Nephron (organoid): ENCODE data around the gene ADARB2.

Experiments
- H3K27ac Mint-ChIP-seq, 3 experiments: 2 replicates each; pipeline ENCODE4 v1.8.0; 2020; ENCODE audit warnings: mixed read lengths in 3 of 3, mild to moderate bottlenecking in 2 of 3, moderate library complexity in 1 of 3
- H3K27me3 Mint-ChIP-seq: 2 replicates; pipeline ENCODE4 v1.8.0; 2021; ENCODE audit warnings: low read depth, mild to moderate bottlenecking, moderate library complexity, mixed read lengths
- H3K36me3 Mint-ChIP-seq: 2 replicates; pipeline ENCODE4 v1.8.0; 2020; ENCODE audit warnings: low read depth, mixed read lengths
- H3K4me1 Mint-ChIP-seq: 2 replicates; pipeline ENCODE4 v1.8.0; 2020; ENCODE audit warnings: mixed read lengths
- H3K4me3 Mint-ChIP-seq, 3 experiments: 2 replicates each; pipeline ENCODE4 v1.8.0; 2020; ENCODE audit warnings: mild to moderate bottlenecking in 3 of 3, mixed read lengths in 3 of 3, moderate library complexity in 2 of 3
- H3K9me3 Mint-ChIP-seq: 2 replicates; pipeline ENCODE4 v1.8.0; 2020; ENCODE audit warnings: mixed read lengths
- CTCF ChIP-seq, 3 experiments: fragments of 200-600 bp; sonication (generic); IDR thresholded peaks; one replicate each; pipeline ENCODE4 v1.5.0; 2021; ENCODE audit warnings: antibody characterized with exemption in 3 of 3; ENCODE audit not compliant: unreplicated experiment in 3 of 3

Gene ADARB2

GRCh38 chr10:1175956-1176565 is 561.3 kb downstream of the ADARB2 start:
- Mint-ChIP-seq H3K27ac (no peak overlapping the region), H3K27me3 (peaks cover 49% of the 10 kb centered on the region), H3K36me3 (no peaks in the 10 kb centered on the region), H3K4me3 (no peak overlapping the region), H3K4me1 (peaks cover 20% of the 10 kb centered on the region), H3K9me3 (no peaks in the 10 kb centered on the region)
- TF ChIP-seq CTCF (IDR thresholded peaks at IDR 0.05; ENCODE audit: unreplicated experiment in 3 of 3), result no peak

- no peaks in the 10 kb centered on the region for H3K36me3 Mint-ChIP-seq
- H3K27me3 Mint-ChIP-seq, result peaks cover 43% of the 10 kb centered on the region
- H3K9me3 Mint-ChIP-seq, result no peaks in the 10 kb centered on the region
- no peak overlapping the region for H3K4me3 Mint-ChIP-seq
- no peak for TF ChIP-seq CTCF (IDR thresholded peaks at IDR 0.05; ENCODE audit: unreplicated experiment in 3 of 3)
- H3K4me1 Mint-ChIP-seq, result peaks cover 11% of the 10 kb centered on the region
- H3K27ac Mint-ChIP-seq, result no peak overlapping the region
Observed at GRCh38 chr10:1174022-1174421, 563.3 kb downstream of the ADARB2 start.

GRCh38 chr10:1173091-1173490 is 564.2 kb downstream of the ADARB2 start:
- Mint-ChIP-seq H3K4me1 (peaks cover 10% of the 10 kb centered on the region), H3K4me3 (no peak overlapping the region), H3K36me3 (no peaks in the 10 kb centered on the region), H3K27ac (no peak overlapping the region), H3K9me3 (no peaks in the 10 kb centered on the region), H3K27me3 (peaks cover 42% of the 10 kb centered on the region)
- no peak for TF ChIP-seq CTCF (IDR thresholded peaks at IDR 0.05; ENCODE audit: unreplicated experiment in 3 of 3)

GRCh38 chr10:1172256-1172984 is 564.9 kb downstream of the ADARB2 start:
- Mint-ChIP-seq H3K4me3 (no peak overlapping the region), H3K27me3 (peaks cover 42% of the 10 kb centered on the region), H3K36me3 (no peaks in the 10 kb centered on the region), H3K27ac (no peak overlapping the region), H3K4me1 (peaks cover 10% of the 10 kb centered on the region), H3K9me3 (no peaks in the 10 kb centered on the region)
- TF ChIP-seq CTCF (IDR thresholded peaks at IDR 0.05; ENCODE audit: unreplicated experiment in 3 of 3), result no peak

- Mint-ChIP-seq H3K9me3 (no peaks in the 10 kb centered on the region), H3K4me3 (no peak overlapping the region), H3K36me3 (no peaks in the 10 kb centered on the region), H3K27me3 (peaks cover 41% of the 10 kb centered on the region), H3K27ac (no peak overlapping the region), H3K4me1 (peaks cover 10% of the 10 kb centered on the region)
- no peak for TF ChIP-seq CTCF (IDR thresholded peaks at IDR 0.05; ENCODE audit: unreplicated experiment in 3 of 3)
Observed at GRCh38 chr10:1171586-1171985, 565.7 kb downstream of the ADARB2 start.

- TF ChIP-seq CTCF (IDR thresholded peaks at IDR 0.05; ENCODE audit: unreplicated experiment in 3 of 3), result no peak
Observed at GRCh38 chr10:1171182-1171581, 566.1 kb downstream of the ADARB2 start.

More at GRCh38 chr10:1171182-1171581, 566.1 kb downstream of the ADARB2 start:
- Mint-ChIP-seq H3K4me1 (peaks cover 10% of the 10 kb centered on the region), H3K27ac (no peak overlapping the region), H3K4me3 (no peak overlapping the region), H3K36me3 (no peaks in the 10 kb centered on the region), H3K9me3 (no peaks in the 10 kb centered on the region), H3K27me3 (peaks cover 37% of the 10 kb centered on the region)
